HG03280 (cell line): Measurements from ENCODE around the gene LRRC3.

ENCODE experiments used
- ATAC-seq: cut with Tn5 transposase; IDR thresholded peaks from one replicate; pipeline ENCODE4 v1.9.1; 2021; ENCODE audit warnings: mild to moderate bottlenecking, moderate library complexity; ENCODE audit not compliant: unreplicated experiment

The LRRC3 gene

DNA sequence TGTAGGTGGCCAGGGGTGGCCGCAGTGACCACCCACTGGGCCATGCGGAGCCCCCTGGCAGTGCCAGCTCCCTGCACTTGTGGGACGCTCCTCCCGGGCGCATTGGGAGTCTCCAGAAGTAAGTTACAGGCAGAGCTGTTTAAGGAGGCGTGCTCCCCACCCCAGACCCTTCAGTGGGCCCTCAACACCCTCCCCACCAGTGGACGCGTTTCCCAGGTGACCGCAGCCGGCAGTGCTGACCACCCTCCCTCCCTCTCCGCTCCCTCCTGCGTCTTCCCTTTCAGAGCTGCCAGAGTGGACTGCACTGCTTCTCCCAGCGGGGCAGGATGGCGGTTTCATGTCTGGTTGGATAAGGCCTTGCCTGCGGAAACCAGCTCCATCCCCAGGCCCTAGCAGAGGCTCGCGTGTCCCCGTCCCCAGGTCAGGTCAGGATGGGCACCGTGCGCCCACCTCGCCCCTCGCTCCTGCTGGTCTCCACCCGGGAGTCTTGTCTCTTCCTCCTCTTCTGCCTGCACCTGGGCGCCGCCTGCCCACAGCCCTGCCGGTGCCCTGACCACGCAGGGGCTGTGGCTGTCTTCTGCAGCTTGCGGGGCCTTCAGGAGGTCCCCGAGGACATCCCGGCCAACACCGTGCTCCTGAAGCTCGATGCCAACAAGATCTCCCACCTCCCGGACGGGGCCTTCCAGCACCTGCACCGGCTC lies 1.1 kb downstream of the LRRC3 start:
- no peak for ATAC-seq

DNA sequence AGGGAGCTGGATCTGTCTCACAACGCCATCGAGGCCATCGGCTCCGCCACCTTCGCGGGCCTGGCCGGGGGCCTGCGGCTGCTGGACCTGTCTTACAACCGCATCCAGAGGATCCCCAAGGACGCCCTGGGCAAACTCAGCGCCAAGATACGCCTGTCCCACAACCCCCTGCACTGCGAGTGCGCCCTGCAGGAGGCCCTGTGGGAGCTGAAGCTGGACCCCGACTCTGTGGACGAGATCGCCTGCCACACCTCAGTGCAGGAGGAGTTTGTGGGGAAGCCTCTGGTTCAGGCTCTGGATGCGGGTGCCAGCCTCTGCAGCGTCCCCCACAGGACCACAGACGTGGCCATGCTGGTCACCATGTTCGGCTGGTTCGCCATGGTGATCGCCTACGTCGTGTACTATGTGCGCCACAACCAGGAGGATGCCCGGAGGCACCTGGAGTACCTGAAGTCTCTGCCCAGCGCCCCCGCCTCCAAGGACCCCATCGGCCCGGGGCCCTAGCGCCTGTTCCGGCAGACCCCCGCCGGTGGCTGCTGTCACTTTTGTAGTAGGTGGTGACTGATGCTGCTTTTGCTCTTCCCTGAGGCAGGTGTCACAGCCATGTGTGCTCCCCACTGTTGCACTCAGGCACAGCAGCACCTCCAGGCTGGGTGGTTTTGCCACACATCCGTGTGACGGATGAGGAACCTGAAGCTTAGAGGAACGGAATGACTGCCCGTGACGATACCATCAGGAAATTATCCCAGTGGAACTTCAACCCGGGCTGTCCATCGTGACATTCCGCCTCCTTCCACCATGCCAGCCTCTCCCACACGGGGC lies 1.8 kb downstream of the LRRC3 start:
- no peak for ATAC-seq

GRCh38 chr21:44458971-44459711 lies 3.8 kb downstream of the LRRC3 start:
- ATAC-seq, result no peak

GRCh38 chr21:44459712-44460440 lies 4.6 kb downstream of the LRRC3 start:
- ATAC-seq, result no peak

GRCh38 chr21:44460441-44460755 lies 5.1 kb downstream of the LRRC3 start:
- no peak for ATAC-seq

DNA sequence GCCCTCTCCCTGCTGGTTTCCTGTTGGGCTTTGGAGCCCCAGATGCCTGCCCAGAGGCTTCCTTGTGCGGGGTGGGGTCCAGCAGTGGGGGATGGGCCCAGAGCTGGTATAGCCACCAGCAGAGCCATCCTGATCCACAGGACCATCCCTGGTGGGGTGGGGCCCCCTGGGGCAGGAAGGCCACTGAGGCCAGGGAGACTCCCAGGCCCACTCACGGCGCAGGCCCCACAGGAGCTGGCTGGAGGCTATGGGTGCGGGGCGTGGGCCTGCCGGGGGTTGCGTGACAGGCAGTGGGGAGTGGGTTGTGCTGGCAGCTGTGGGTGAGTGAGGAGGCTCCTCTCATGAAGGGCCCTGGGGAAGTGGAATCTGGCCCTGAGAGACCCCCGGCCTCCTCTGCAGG lies 5.7 kb downstream of the LRRC3 start:
- ATAC-seq, result no peak

GRCh38 chr21:44461464-44462001 lies 6.2 kb downstream of the LRRC3 start:
- ATAC-seq, result no peak

DNA sequence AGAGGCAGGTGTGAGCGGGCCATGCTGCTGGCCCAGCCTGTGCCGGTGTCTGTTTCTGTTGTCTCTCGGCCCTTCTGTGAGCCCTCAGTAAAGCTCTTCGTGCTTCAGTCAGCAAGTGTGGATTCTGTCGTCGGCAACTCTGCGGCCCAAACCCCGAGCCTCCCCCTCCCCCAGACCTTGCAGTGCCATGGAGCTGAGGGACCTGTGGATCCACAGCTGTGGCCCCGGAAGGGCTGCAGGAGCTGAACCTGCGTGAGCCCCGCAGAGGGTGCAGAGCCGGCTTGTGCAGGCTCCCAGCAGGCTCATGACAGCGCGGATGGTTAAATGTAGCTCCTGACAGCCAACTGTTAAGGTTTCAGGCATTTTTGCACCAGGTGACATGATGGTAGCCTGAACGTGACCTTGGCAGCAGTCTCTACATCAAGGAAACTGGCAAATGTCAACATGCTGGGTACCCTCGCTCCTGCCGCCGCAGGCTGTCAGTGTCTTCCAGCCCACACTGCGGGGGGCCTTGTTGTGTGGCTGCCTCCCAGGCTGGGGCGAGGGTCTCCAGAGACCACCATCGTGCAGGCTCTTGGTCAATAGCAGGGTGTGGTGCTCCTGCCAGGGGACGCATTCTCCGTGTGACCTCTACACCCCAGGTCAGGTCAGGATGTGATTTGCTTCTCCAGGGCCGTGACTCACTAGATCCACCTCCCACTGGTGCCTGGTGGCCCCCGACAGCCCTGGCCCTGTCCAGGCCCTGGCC lies 7.0 kb downstream of the LRRC3 start:
- no peak for ATAC-seq

DNA sequence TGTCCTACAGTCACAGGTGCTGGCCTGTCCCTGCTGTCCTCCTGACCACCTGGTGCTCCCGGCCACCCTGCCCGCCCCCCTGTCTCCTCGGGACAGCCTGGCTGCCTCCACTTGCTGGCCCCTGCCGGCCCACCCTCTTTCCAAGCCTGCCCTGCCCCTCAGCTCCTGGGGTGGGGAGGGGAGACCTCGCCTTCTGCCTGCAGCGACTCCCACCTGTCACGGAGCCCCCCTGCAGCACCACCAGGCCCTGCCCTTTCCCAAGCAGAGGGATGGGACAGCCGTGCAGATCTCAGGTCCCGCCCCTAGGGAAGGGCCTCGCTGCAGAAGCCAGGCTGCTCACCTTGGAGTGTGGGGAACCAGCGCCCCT lies 7.5 kb downstream of the LRRC3 start:
- ATAC-seq, result no peak

DNA sequence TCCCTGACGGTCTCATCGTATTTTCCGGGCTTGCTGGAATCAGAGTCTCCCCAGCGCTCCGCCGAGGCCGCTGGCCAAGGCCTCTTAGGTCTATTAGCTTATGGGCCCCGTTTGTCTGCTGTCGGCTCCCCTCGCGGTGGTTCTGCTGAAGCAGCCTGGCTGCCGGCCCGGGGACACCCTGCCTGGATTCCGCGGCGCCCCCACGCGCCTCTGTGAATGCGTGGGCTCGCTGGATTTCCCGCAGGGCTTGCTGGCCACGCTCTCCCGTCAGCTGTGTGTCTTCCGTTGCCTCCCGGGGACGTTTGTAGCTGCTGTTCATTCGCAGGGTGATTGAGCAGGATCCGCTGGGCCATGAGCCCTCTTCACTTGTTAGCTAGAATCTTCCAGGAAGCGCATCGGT lies 8.4 kb downstream of the LRRC3 start:
- no peak for ATAC-seq

GRCh38 chr21:44464351-44464750 lies 9.0 kb downstream of the LRRC3 start:
- ATAC-seq, result no peak

- ATAC-seq, result no peak
Measured at GRCh38 chr21:44466351-44466954, 11.1 kb downstream of the LRRC3 start.

DNA sequence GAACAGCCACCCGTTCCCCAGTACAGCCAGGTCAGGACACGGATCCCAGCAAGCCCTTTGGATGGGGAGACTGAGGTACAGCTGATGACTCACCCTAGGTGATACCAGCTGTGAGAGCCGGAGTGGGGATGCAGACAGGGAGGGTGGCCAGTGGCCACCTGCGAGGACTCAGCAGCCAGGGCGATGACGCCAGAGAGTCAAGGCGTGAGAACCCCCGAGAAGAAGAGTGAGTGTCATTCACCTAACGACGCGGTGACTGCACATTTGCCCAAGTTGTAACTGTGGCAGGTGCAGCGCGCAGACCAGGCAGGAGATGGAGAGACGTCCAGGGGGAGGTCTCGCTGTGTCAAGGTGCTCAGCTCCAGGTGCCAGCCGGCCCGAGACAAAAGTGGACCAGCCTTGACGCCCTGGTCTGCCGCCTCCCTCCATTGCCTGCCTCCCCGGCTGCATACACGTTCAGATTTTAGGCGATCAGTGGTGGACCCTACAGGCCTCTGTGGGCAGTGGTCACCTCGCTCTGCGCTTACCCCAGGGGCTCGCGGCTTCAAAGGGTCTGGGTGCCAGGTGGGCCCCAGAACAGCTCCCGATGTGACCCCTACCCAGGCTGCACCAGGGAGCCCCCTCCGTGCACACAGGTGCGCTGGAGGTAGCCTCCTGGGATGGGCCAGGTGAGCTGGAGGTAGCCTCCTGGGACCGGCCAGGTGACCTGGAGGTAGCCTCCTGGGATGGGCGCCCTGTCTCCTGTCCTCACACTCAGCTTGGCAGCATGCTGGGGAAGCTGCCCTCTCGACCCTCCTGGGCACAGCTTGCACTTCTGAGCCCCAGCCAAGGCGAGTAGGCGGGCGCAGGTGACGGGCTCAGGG lies 11.9 kb downstream of the LRRC3 start:
- ATAC-seq, result no peak

DNA sequence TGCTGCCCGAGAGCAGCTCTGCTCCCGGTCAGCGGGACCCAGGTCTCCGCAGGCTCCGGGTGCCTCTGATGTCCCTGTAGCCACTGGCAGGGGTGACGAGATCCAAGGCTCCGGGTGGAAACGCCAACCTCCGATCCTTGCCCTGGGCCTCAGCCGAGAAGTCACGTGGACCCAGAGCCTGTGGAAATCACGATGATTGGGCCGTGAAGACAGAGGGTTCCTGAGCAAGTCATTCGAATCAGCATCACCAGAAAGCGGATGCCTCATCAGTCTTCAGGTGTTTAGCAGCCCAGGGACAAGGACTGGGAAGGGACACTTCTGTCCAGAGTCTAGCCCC lies 12.5 kb downstream of the LRRC3 start:
- no peak for ATAC-seq

DNA sequence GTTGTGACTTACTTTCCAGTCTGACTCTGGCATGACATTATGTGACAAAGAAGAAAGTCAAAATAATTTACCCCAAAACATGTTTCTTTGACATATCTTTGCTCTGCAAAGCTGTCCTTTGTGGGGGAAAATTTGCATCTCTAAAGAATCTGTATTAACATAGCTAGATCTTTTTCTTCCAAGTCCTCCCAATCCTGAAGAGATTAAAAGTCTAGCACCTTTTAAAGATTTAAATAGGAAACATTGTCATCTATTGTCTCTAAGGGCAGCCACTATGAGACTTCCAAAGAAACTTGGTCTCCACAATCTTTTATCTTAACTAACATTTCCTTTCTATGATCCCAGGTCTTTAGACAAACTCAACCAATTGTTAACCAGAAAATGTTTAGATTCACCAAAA lies 16.0 kb downstream of the LRRC3 start:
- ATAC-seq, result no peak

- no peak for ATAC-seq
Measured at GRCh38 chr21:44471996-44472395, 16.7 kb downstream of the LRRC3 start.

DNA sequence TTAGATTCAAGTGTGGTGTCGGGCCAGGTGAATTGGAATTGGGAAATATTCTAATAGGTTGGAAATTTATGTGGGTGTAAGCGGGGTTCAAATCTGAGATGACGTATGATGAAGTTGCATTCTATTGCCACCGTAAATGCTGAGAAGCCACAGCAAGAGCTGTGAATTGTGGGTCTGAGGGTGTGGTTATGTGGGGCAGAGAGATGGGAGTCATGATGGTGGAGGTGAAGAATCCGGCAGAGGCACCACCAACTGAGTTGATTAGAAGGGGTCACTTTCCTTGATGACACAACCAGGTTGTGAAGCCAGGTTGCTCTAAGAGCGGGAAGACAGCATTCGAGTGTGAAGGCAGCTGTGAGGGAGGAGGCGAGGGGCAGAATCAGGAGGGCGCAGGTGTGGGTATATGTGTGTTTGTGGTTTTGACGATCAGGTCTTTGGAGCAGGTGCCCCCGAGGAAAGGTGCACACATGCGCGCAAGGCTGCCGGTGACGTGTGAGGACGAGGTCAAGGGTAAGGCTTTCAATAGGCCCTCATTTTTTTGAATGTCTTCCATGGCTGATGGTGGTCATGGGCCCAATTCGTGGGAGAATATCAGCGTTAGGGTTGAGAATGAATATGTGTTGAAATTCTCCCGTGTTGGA lies 18.7 kb downstream of the LRRC3 start:
- ATAC-seq, result no peak

GRCh38 chr21:44475266-44475845 lies 20.0 kb downstream of the LRRC3 start:
- ATAC-seq, result no peak
